Measurements from ENCODE around the gene URM1. TPM values are rescaled to one million over a fixed set of nuclear protein-coding genes. Genes with fewer than 3 reads are reported as not detected.

Gene URM1
- total RNA-seq, 3 donors from 2014 or later, result 49.3 to 57.9 (median 51.8) TPM

DNA sequence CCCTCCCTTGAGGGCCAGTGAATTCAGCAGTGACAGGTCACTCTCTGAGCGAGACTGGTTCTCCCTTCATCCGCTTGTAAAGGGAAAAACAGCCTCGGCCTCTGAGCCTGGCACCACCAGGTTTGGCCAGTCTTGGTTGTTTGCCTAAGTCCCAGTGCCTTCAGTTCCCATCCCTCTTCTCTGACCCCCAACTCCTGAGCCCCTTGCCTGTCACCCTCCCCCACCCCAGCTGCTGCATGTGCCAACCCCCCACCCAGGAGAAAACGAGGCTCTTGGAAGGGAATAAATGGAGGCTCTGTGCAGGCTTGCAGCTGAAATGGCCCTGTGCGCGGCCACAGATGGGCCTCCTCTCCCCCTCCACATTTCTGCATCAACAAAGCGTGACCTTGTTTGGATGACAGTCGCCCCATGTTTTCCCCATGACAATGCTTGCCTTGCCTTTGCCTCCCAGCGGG, 3.1 kb downstream of the URM1 start:
- H3K9me3 ChIP-seq, result no peaks in the 10 kb centered on the region
- no peaks in the 10 kb centered on the region for H3K36me3 ChIP-seq (ENCODE audit: low read depth)
- TF ChIP-seq, protein P1, sequence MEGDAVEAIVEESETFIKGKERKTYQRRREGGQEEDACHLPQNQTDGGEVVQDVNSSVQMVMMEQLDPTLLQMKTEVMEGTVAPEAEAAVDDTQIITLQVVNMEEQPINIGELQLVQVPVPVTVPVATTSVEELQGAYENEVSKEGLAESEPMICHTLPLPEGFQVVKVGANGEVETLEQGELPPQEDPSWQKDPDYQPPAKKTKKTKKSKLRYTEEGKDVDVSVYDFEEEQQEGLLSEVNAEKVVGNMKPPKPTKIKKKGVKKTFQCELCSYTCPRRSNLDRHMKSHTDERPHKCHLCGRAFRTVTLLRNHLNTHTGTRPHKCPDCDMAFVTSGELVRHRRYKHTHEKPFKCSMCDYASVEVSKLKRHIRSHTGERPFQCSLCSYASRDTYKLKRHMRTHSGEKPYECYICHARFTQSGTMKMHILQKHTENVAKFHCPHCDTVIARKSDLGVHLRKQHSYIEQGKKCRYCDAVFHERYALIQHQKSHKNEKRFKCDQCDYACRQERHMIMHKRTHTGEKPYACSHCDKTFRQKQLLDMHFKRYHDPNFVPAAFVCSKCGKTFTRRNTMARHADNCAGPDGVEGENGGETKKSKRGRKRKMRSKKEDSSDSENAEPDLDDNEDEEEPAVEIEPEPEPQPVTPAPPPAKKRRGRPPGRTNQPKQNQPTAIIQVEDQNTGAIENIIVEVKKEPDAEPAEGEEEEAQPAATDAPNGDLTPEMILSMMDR (IDR thresholded peaks at IDR 0.05), result no peak
- no peak overlapping the region for H3K4me3 ChIP-seq
- intact Hi-C loops (cut with DNase I, micrococcal nuclease), result no loop called here
- DNase-seq (no peak), ATAC-seq (no peak)
- peaks cover 14% of the 10 kb centered on the region for H3K4me1 ChIP-seq (ENCODE audit: low read depth)

DNA sequence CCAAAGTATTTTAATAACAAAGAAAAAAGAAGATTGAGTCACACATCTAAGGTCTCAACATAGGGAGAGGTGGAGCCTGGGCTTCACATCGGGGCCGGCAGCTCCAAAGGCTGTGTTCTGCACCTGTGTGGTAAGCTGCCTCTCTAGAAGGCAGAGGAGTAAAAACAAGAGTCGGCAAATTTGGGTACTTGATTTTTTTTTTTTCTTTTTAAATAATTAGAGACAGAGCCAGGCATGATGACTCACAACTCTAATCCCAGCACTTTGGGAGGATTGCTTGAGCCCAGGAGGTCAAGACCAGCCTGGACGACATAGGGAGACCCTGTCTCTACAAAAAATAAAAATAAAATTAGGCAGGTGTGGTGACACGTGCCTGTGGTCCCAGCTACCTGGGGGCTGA, 4.7 kb downstream of the URM1 start:
- Histone ChIP-seq H3K4me3 (no peak overlapping the region), H3K4me1 (ENCODE audit: low read depth) (peaks cover 11% of the 10 kb centered on the region), H3K9me3 (no peaks in the 10 kb centered on the region), H3K36me3 (ENCODE audit: low read depth) (no peaks in the 10 kb centered on the region)
- no peak for ATAC-seq
- TF ChIP-seq, protein P1 (IDR thresholded peaks at IDR 0.05), result no peak
- DNase-seq, result no peak
- intact Hi-C loops (cut with DNase I, micrococcal nuclease), result no loop called here

DNA sequence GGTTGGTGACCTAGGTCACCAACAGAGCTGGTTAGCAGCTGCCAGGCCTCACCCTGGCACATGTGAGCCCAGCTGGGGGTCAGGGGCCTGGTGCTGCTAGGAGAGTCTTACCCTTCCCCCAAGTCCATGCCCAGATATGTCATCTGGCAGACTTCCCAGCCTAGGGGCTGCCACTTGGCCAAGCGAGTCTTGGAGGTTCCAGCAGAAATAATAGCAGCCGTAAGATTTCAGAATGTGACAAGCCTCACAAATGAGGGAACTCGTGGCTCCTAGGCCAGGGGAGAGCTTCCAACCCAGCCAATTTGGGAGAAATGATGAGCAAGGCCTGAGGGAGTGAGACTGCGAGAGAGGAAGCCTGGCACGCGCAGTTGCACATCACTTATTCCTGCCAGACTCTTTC, 11.1 kb downstream of the URM1 start:
- H3K4me3 ChIP-seq, result no peak overlapping the region
- H3K36me3 ChIP-seq (ENCODE audit: low read depth), result no peaks in the 10 kb centered on the region
- DNase-seq (no peak), ATAC-seq (no peak)
- H3K9me3 ChIP-seq, result no peaks in the 10 kb centered on the region
- intact Hi-C loops (cut with DNase I, micrococcal nuclease), result no loop called here
- TF ChIP-seq, protein P1 (IDR thresholded peaks at IDR 0.05), result no peak
- no peaks in the 10 kb centered on the region for H3K4me1 ChIP-seq (ENCODE audit: low read depth)

DNA sequence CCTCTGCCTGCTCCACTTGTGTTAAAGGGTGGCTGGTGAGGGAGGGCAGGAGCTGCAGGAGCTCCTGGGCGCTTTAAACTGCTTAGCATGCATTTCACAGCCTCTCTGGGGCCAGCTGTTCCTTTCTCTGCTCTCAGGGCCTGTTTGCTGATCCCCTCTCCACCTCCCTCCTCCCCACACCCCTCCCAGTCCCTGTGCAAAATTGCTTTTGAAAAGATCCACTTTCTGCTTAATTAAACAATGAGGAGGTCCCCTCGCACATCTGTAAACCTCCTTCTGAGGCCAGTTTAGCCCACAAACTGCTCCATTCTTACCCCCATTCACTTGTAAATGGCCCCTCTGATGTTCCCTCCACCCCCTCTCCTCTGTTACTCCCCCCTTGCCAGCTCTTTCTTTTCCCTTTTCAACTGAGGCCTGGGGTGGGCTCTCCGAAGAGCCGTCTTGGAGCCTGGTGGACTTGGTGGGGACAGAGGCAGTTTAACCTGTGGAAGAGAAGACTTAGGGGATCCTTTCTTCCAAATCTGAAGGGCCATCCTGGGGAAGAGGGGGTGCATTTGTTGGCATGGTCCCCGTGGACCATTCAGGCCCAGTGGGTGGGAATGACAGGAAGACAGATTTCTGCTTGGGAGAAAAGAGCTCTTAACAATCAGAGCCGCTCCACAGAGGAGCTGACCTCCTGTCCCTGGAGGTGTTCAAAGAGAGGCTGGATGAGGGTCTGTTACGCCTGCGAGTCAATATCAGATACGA, 12.0 kb downstream of the URM1 start:
- Histone ChIP-seq H3K9me3 (no peaks in the 10 kb centered on the region), H3K4me3 (no peak overlapping the region), H3K4me1 (ENCODE audit: low read depth) (no peaks in the 10 kb centered on the region), H3K36me3 (ENCODE audit: low read depth) (peaks cover 6% of the 10 kb centered on the region)
- intact Hi-C loops (cut with DNase I, micrococcal nuclease), result no loop called here
- no peak for ATAC-seq
- TF ChIP-seq, protein P1 (IDR thresholded peaks at IDR 0.05), result no peak
- DNase-seq, result no peak

DNA sequence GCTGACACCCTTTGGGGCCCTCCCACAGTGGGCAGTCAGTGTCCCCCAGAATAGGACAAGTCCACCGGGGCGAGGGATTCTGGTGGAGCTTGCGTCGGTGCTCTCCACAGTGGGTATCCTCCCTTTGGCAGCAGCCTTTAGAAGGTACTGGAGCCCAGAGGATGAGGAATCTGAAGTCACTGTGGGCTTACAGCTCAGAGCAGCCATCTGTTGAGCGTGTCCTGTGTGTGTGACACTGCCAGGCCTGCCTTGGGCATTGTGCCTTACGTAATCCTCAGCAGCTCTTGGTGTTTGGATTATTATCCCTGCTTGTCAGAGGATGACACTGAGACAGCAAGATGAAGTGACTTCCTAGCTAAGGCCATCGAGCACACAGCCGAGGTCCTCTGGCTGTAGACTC, 12.6 kb downstream of the URM1 start:
- H3K4me1 ChIP-seq (ENCODE audit: low read depth), result no peaks in the 10 kb centered on the region
- no peak for ATAC-seq
- intact Hi-C loops (cut with DNase I, micrococcal nuclease), result no loop called here
- no peak overlapping the region for H3K4me3 ChIP-seq
- H3K36me3 ChIP-seq (ENCODE audit: low read depth), result peaks cover 12% of the 10 kb centered on the region
- H3K9me3 ChIP-seq, result no peaks in the 10 kb centered on the region
- no peak for DNase-seq
- TF ChIP-seq, protein P1 (IDR thresholded peaks at IDR 0.05), result no peak

Data from mucosa of descending colon (tissue), 3 donors.